Superior temporal gyrus (tissue), 1 donor: Measurements from ENCODE around the gene GRIA1.
"Not testable (repeated sequence)": the region's sequence is repeated elsewhere in the genome, so short reads cannot be mapped to it uniquely, and the experiment has no call there.

Experiments
- DNase-seq: peaks from one replicate; pipeline ENCODE4 v3.0.0-alpha.2; 2016; ENCODE audit errors: extremely low spot score

The GRIA1 gene

DNA sequence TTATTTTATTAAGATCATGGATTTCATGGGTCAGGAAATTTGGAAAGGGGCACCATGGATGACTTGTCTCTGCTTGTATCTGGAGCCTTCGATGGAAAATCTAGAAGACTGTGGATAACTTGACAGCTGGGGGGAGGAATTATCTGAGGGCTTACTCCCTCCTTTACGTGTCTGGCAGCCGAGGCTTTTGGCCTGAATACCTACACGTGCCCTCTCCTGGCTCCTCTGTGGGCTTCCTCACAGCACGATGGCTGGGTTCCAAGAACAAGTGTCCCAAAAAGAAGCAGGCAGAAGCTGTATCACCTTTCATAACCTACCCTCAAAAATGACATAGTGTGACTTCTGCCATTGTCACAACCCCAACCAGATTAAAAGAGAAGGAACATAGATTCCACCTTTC, 228.9 kb downstream of the GRIA1 start:
- no peak for DNase-seq

DNA sequence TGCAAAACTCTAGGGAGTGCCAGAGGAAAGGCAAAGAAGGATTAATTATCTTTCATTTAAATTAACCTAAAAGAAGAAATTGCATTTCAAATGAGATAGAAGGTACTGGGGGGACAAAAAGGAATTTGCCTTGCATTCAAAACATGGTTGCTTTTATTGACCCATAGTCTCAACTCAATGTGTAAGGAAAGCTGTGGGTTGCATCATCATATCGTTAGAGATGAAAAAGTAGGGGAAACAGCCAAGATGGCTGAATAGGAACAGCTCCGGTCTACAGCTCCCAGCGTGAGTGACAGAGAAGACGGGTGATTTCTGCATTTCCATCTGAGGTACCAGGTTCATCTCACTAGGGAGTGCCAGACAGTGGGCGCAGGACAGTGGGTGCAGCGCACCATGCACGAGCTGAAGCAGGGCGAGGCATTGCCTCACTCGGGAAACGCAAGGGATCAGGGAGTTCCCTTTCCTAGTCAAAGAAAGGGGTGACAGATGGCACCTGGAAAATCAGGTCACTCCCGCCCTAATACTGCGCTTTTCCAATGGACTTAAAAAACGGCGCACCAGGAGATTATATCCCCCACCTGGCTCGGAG, 232.6 kb downstream of the GRIA1 start:
- not testable (repeated sequence) for DNase-seq

DNA sequence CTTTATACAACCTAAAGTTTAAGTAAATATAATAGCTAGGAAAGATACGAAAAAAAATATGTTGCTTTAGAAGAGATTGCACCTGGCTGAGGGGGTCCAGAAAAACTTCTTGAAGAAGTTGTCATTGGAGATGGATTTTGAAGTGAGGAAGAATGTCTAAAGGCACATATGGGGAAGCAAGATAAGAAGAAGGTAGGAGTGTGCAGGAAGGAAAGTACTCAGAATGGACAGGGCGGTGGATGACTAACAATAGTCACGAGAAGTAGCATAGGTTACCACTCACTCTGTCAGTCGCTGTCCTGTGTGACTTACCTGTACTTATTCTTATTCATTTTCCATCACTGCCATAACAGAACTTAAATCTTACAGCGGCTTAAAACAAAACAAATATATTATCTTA, 251.6 kb downstream of the GRIA1 start:
- no peak for DNase-seq

DNA sequence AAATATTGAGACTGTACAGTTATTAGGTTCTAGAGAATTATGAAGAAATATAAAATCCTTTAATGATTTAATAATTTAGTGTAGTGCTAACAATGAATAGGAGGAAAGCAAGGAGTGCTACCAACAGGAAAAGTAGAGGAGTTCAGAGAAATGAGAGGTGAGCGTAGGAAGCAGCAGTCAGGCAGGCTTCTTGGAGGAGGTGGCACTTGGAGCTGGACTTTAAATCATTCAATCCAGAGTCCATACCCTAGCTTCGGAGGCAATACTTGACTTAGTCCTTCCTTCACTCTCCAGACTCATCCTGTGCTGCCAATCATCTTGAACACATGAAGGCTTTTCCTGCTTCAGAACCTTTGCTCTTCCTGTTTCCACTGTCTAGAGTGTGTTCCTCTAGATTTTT, 254.3 kb downstream of the GRIA1 start:
- no peak for DNase-seq

DNA sequence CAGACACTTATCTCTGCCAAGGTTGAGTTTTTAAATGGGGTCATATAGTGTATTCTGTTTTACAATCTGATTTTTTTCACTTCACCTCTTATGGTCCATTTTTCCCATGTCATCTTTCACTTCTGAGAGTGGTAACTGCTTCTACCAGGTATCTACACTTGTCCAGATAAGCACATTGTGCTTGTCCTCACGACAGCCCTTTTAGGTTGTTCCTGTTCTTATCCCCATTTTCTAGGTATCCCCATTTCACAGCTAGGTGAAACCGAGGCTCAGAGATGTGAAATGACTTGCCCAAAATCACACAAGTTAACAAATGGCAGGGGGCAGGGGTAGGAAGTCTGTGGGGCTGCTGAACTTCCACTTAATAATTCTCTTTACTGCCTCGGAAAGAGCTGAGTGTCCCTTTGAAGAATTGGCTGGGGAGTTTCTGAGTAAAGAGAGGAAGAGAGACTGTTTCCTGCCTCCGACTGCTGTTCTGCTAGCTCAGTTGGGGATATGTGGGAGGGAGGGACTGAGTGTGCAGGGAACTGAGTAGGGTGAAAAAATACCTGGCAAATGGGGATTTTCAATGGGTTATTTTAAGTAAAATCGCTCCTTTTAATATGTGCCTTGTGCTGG, 255.4 kb downstream of the GRIA1 start:
- no peak for DNase-seq

DNA sequence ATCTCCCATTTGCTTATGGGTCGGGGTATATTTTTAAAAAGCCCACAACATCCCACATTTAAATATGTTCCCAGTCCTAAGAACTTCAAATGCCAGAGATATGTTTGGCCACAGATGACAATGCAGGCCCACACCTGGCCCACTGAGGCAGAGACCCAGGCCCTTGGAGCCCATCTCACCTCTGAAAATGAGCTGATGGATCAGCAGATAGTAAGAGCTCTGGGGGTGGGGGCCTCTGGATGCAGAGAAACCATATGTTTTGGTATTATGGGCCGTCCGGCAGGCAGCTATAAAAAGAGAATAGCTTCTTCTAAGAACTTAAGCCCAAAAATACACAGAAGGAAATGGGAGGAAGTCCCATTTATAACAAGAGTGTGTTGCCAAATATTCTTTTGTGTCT, 256.0 kb downstream of the GRIA1 start:
- peak; percentile 41 for DNase-seq

DNA sequence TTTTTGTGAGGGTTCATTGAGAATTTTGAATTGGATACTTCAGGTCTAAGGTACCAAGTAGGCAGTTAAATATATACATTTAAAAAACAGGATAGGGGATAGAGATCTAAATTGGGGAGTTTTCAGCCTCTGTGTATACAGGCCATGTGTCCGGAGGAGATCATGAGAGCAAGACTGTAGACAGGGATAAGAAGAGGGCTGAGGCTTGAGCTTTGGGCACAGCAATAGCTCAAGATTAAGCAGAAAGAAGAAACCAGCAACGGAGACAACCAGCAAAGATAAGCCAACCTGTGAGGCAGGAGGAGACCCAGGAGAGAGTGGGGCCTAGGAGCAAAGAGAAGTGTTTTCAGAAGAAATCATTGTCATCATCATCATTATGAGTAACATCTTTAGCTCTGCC, 258.4 kb downstream of the GRIA1 start:
- DNase-seq = no peak

DNA sequence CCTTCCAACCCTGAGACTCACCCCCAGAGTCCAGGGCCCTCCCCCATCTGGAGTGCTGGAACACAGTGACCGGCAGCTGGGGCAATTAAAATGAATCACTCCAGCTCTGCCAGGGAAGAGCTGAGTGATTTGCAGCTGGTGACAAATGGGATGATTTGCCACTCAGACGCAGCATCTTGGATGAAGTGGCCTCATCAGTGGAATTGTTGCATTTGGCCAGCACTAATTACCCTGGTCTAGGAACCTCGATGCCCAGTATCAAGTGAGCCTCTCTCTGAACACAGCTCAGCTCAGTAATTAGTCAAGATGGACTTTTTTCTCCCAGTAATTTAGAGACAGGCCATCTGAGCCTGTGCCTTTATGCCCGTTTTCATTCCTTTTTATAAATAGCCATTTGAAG, 259.5 kb downstream of the GRIA1 start:
- no peak for DNase-seq

DNA sequence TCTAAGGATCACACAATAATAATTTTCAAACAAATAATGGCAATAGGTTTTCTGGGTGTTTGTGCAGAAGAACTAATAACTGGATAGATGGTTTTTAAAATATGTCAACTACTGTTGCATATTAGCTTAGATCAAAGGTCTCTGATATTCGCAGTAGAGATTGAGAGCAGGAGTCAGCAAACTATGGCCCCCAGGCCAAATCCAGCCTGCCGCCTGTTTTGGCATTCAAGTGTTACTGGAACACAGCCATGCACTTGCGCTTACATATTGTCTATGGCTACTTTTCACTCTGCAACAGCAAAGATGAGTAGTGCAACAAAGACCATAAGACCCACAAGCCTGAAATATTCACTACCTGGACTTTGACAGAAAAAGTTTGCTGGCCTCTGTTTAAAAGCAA, 260.8 kb downstream of the GRIA1 start:
- no peak for DNase-seq

DNA sequence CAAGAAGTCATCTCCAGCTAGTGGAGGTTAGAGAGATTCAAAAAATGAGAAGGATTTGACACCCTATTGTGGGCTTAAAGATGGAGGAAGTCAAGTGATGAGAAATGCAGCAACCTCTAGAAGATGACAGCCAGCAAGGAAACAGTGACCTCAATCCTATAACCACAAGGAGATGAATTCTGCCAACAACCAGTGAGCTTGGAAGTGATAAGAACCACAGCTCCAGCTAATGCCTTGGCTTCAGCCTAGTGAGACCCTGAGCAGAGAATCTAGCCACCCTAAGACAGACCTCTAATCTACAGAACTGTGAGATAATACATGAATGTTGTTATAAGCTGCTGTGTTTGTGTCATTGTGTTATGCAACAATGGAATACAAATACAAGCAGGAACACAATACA, 262.4 kb downstream of the GRIA1 start:
- no peak for DNase-seq

DNA sequence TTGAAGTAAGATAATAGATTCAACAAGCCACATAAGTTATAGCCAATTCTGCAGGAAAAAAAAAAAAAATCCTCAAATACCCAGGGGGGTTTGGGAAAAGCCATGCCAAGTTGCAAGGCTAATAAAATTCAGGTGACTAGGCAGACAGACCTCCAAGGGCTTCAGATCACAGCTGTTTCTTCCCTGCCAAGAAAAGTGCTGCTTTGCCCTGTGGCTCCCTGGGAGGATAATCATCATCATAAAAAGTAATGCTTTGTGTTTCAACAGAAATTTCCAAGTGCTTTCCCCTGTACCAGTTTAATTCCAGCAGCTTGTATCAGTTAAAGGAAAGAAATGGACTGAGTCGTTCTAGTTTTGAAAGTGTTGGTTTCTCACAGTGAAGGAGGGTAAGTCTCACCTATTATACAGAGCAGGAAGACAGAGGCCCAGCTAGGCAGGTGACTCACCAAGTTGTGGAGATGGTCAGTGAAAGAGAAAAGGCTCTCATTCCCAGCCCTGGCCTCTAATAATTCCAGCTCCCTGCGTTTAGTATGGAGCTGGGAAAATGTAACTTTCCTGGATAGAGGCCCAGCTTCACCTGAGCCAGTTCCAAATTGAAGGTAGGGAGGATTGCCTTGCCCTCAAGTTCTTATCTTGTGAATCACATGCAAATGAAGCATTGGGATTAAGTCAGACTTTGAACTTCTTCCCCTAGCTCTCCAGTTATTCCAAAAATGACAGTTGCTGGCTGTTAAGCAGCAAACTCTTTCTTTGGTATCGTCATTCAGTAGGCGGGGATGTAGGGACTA, 263.4 kb downstream of the GRIA1 start:
- no peak for DNase-seq

DNA sequence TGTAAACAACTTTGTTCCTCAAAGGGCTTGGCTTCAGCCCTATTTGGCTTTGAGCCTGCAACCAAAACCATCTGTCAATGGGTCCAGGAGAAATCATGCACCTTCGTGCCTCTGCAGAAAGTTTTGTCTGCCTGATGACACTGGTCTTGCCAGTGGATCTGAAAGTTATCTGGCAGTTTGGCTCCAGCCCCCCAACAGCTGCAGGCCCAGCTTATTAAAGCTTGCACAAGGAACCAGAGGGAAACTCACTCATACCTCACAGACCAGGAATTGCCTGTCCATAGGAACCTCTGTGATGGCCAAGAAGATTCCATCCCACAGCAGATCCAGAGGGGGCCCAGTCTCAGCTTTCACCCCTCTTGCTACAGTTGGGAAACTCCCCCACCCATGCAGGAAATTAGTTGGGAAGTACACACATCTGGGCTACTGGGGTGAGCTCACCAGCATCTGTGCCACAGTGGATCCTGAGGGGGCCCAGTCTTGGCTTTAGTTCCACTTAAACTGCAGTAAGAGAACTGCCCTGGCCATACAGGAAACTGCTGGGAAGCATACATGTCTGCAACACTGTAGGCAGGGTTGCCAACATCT, 265.5 kb downstream of the GRIA1 start:
- DNase-seq = no peak

DNA sequence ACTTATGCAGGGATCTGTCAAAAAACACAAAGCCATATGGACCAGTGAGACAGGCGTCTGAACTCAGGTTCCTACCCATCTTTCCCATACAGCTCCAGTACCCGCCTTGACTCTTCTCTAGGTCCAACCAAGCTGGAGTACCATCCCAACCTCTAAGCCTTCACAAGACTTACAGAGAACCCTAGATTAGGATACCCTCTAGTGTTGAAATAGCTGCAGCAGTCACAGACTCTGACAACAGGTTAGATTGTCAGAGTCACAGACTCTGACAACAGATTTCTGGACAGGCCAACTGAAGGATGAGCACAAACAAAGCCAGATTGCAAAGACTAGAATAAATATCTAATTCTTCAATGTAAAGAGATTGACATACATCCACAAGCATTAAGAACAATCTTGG, 266.1 kb downstream of the GRIA1 start:
- no peak for DNase-seq

DNA sequence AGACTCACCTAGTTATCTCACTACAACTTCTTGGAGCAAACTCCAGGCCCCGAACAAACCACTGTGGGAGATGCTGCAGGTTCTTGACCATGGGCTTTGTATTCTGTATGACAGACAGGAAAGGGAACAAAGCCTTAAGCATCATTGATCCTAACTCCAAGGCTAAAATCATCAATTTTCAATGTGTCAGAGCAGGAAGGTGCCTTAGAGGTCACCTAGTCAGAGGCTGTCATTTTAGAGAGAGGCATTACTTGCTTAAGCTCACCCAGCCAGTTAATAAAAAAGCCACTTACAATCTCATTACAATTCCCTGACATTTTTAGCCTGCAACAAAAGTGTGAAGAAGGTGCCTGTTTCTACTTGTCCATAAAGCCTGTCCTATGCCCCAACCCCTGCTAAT, 275.5 kb downstream of the GRIA1 start:
- no peak for DNase-seq

DNA sequence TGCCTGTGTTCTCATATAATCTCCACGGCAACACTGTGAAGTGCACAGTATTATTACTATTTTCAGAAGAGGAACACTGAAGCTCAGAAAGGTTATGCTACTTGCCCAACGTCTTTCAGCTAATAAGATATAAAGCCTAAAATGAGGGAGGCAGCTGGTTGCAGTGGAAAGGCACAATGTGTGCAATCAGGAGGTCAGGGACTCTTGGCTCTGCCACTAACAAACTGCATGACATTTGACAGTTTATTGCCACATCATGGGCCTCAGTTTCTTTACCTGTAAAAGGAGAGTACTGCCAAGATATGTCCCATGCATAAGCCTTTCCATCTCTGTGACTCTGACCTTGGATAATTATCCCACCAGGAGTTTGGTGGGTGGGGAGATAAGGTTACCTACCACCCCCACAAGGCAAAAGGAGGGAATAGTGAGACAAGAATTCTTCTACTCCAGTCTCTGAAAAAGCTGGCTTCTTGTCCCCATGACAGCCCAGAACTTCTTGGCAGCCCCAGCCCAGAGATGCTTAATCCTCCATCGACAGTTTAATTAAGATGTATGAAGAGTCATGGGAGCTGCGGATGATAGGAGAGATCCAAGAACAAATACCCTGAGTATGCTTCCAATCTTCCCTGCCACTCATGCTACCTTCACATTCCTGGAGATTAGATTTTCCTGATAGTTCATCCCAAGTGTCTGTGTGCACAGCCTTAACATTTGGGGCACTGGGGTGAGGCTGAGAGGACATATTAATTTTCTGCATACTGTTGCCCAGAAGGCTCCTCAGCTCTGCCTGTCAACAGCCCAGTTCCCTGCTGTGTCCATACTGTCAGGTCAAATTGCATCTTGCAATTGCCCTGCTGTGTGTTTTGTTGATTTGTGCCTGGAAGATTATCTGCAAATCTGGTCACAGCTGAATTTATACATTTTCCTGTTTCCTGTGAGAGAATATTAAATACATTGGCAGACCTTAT, 277.0 kb downstream of the GRIA1 start:
- no peak for DNase-seq

DNA sequence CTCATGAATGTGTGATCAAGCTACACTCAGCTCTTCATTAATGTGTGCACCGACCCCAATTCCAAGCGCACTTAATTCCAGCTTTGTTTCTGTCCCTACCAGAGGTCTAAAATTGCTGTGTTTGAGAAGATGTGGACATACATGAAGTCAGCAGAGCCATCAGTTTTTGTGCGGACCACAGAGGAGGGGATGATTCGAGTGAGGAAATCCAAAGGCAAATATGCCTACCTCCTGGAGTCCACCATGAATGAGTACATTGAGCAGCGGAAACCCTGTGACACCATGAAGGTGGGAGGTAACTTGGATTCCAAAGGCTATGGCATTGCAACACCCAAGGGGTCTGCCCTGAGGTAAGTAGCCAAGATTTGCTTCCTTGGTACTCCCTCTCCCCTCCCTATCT, 279.6 kb downstream of the GRIA1 start:
- DNase-seq = no peak

DNA sequence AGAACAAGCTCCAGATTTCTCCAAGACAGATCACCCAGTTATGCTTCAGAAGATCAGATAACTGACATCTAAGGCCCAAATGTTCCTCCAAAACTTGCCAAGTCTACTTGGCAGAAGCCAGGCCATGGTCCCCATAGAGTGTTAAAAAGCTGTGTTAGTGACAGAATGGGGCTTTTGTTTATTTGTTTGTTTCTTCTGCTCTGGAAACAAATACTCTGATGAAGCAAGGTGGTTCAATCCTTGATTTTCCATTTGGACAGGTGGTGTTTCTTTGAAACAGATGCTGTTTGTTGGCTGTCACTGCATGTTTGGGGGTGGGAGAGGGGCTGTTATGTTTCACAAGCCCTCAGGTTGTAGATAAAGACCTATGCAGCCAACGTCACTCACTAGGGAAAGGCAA, 284.2 kb downstream of the GRIA1 start:
- no peak for DNase-seq

DNA sequence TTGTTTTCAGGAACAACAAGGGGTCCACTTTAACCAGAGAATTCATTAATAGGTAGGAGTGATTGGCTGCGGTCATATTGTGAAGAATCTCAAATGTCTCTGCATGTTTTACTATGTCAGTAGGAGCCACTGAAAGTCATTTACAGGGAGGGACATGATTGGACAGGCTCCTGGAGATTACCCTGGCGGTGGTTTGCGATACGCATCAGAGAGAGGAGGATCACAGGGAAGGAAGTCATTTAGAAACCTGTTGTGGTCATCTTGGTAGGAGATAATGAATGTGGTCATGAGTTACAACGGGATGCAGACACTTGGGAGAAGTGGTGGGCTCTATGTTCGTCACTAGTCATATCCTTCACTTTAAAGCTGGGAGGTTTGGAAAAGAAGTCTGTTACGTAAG, 285.5 kb downstream of the GRIA1 start:
- no peak for DNase-seq

DNA sequence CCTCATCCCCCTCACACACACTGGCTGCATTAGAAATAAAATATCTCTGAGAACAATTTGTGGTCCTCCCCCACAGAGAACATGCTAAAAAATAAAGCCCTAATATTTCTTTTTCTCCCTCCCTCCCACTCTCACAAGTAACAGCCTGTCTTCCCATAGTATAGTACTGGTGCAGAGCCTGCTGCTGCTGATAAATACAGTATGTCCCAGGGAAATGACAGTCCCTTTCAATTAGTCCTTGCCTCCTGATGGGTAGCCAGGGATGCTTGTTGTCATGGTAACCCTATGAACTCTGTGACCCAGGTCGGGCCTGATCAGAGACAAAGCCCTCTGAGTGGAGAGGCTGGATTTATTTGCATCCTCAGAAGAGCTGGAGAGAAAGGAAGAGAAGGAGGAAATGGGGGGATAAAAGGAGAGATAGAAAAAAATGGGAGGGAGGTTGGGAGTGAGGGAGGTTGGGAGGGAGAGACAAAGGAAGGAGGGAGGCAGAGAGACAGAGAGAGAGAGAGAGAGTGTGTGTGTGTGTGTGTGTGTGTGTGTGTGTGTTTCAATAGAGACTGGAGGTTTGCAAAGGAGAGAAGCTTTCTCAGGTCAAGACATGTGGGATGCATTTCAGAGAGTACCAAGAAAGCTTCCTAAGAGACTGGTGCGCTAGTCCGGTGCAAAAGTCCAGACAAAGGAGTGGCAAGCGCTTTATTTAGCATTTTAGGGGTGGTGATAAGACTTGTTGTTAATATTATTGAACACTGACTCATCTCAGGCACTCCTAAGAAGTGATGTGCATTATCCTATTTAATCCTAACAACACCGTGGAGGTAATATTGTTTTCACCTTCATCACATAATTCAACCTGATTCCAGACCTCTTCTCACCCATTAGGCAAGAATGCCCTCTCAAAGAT, 287.5 kb downstream of the GRIA1 start:
- DNase-seq = no peak

DNA sequence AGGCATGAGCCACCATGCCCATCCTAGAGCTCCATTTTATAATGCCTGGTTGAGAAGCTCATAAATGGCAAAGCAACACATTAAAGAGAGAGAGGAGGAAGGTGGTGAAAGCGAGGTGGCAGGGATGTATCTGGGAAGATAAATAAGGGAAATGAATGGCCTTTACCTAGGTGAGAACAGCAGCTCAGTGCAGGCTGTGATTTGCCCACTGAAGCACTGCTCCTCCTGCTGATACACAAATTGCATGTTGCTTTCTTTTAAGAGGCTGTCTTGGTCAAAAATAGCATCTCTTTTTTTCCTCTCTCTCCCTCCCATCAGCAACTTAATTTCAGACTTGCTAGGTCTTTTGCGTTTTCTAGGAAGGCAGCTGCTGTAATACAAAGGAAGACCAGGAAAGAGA, 289.4 kb downstream of the GRIA1 start:
- no peak for DNase-seq
